Stimulated activated CD8-positive, alpha-beta memory T cell treated with anti-CD3 and anti-CD28 coated beads, Interleukin-7, amount 100 ng/mL, for 48 hours (primary cell): ENCODE data around the gene CHN1.

Experiments used
- DNase-seq, 2 donors: peaks; one replicate each; pipeline ENCODE4 v3.0.0-alpha.2; 2020; ENCODE audit warnings: low read depth in 1 of 2; ENCODE audit errors: extremely low read depth in 1 of 2

Gene CHN1

DNA sequence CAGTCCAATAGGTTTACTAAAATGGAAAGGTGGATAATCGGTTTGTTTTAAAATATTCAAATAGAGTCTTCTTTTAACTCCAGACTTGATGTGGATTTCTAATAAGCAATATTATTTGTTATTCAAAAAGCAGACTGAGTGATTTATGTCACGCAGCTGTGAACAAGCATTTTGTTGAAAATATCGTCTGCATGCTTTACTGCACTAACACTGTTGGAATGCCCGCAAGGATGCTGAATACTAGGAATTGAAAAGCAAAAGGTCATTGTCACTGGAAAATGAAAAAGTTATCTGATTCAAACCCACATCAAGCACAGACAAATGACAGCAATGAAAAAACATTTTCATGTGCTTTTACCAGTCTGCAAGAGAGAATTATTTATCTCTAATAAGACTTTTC lies 31.1 kb downstream of the CHN1 start:
- DNase-seq: no peak

- no peak for DNase-seq
Measured at GRCh38 chr2:174972924-174973323, 32.3 kb downstream of the CHN1 start.

DNA sequence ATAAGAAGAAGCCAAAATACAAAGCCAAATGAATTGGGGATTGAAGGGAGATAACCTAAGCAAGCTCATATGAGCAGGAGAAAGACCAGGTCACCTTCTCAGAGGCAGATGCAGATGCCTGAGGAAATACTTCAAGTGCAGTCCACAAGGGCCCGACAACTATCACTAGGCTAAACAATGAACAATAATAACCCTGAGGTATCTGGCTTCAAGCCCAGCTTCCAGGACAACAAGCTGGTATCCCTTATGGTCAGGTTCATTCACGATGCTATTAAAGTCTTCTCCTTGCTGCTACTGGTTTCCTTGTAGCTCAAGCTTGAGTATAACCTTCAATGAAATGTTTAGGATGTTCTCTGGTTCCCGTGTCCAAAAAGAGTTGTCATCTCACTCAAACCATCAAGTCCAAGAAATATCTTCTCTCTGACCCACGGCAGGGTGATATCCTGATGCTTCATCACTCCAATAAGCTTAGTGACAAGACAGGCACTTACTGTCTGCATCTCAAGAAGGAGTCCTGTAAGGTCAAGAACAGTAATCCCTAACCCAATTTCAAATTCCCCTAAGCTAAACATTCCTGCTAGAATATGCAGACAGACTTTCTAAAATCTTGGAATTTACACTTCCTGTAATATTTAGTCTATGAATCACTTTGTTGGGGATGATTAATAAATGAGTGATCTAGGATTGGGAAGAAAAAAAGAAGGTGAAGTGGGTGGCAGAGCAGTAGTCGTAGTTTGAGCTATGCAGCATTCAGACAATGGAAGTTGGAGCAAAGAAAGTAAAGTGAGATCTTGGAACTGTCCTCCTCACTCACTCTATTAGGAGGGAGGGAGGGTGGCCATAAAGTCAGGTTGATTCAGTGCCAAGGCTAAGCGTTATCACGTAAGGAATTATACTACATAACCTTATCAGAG lies 33.1 kb downstream of the CHN1 start:
- DNase-seq: no peak

- DNase-seq: no peak
Measured at GRCh38 chr2:174970092-174970491, 35.1 kb downstream of the CHN1 start.

GRCh38 chr2:174969091-174969734 lies 36.0 kb downstream of the CHN1 start:
- DNase-seq: no peak

DNA sequence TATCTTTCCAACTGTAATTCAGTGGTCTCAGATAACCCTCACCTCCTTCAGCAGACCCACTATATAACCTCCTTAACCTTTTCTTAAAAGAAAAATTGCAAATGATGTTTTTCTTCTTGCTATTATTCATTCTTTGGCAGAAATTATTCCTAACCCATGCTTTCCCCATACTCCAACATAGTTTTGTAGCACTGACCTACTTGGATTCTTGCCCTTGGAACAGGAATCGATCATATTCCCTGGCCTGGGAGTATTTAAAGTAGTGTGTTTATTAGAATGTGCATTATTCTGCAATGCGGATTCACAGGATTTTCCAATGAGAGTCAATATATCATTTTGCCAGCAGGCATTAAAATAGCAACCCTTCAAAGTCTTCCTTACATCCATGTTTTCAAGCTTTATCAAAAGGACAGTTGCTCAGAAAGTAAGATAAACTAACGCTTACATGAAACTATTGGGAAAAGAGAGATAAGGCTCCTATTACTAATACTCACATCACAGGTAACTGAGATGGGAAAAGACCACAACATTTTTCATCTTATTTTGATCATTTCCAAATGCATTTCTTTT lies 37.4 kb downstream of the CHN1 start:
- no peak for DNase-seq

- DNase-seq: no peak
Measured at GRCh38 chr2:174967086-174967485, 38.1 kb downstream of the CHN1 start.

- DNase-seq: no peak
Measured at GRCh38 chr2:174965992-174966744, 39.0 kb downstream of the CHN1 start.

GRCh38 chr2:174965551-174965950 lies 39.6 kb downstream of the CHN1 start:
- no peak for DNase-seq

- DNase-seq: no peak
Measured at GRCh38 chr2:174964404-174964803, 40.8 kb downstream of the CHN1 start.

- no peak for DNase-seq
Measured at GRCh38 chr2:174963437-174964400, 41.5 kb downstream of the CHN1 start.

DNA sequence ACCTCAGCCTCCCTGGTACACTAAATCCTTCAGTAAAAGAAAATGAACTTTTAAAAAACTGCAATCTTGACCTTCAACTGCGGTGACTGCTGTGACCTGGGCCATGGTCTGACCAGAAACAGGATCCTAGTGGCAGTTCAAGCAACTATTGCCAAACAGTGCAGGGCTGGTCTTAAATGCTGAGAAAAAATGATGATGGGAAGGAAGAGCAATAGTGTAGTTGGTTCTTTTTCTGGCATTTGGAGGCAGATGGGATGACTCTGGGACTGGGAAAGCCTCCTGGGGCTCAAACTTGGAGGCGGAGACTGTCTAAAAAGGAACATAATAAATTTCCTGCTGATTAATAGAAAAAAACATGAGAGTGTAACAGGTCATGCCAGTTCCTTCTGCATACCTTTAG lies 45.4 kb downstream of the CHN1 start:
- no peak for DNase-seq

GRCh38 chr2:174957050-174957449 lies 48.1 kb downstream of the CHN1 start:
- DNase-seq: no peak

DNA sequence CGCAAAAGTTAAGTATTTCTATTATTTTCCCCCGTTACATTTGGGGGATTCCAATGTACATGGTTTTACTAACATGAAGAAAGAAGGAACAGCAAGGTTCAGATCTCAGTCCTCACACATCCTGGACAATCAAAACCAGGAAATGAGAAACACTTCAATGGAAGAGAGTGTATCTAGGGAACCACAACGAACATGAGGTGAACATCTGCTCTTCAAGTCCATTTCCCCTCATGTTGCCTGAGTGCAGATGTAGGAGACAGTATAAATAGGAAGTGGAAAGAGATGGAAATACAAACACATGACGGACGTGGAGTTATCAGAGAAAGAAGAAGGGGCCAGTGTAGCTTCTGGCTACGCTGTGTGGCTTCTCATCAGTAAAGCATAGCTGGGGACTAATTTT lies 52.6 kb downstream of the CHN1 start:
- no peak for DNase-seq

DNA sequence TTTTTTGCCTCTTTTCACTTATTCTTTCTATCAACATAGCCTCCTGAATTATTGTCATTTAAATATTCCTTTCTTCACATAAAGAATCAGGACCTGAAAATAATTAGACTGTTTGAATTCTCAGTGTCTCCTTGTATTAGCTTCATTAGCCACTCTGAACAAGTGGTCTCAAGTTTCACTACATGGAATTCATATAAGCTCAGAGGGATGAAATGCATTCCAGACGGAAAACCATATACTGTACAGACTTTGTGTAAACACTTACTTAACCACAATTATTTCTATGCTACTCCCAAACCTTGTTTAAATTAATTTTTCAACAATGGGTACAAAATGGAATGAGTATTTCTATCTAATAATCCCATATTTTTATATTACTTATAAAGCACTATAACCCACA lies 53.4 kb downstream of the CHN1 start:
- no peak for DNase-seq

- no peak for DNase-seq
Measured at GRCh38 chr2:174949988-174950687, 55.0 kb downstream of the CHN1 start.

GRCh38 chr2:174945601-174946260 lies 59.5 kb downstream of the CHN1 start:
- DNase-seq: no peak

DNA sequence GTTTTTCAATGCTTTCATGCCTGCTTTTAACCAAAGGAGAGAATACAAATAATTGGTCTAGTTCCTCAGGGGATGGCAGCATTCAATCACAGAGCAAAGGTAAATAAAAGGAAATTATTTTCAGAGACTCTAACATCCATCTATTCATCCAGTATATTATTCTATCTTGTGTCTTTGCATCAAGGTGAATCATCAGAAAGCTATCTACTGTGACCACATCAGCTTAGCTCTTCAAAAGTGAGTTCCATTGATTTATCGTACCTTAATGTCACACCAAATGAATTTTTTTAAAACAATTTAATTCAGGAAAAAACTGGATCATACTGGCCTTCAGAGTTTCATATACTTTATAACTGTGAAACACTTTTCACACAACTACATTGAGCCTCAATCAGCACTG lies 66.1 kb downstream of the CHN1 start:
- DNase-seq: no peak

GRCh38 chr2:174931724-174932123 lies 73.5 kb downstream of the CHN1 start:
- no peak for DNase-seq
